Naive thymus-derived CD8-positive, alpha-beta T cell (primary cell): ENCODE data around the gene MTCH2. TPM values are rescaled to one million over a fixed set of nuclear protein-coding genes. Genes with fewer than 3 reads are reported as not detected.

ENCODE experiments used
- ATAC-seq, 2 donors: fragments of 150-1000 bp; cut with Tn5 transposase in 1 of 2; sonication (Bioruptor Pico), chemical (Tn5 transposase) in 1 of 2; 1 replicate in 1 of 2; 2 replicates in 1 of 2; pipeline ENCODE4 v1.10.0; 2021; ENCODE audit warnings: mild to moderate bottlenecking in 2 of 2, moderate library complexity in 2 of 2
- POLR2A ChIA-PET: fragments of 350-600 bp; sonication (Branson Sonifier 250); formaldehyde crosslinking; loops from one replicate; lab custom pipeline; 2021; ENCODE audit warnings: antibody characterized with exemption; lab: Charles Lee
- DNase-seq, 10 donors: peaks; one replicate each; pipeline versions ENCODE4 v3.0.0 to v3.0.0-alpha.2; 2020 to 2022
- H3K27ac Mint-ChIP-seq, 10 donors: one replicate each; pipeline ENCODE4 v1.8.0; 2020 to 2022; ENCODE audit warnings: mild to moderate bottlenecking in 10 of 10, mixed read lengths in 10 of 10, moderate library complexity in 4 of 10, inconsistent platforms in 1 of 10
- H3K27me3 Mint-ChIP-seq, 5 donors: one replicate each; pipeline ENCODE4 v1.8.0; 2021 to 2022; ENCODE audit warnings: mixed read lengths in 5 of 5
- H3K36me3 Mint-ChIP-seq, 3 donors: one replicate each; pipeline ENCODE4 v1.8.0; 2020 to 2022; ENCODE audit warnings: mixed read lengths in 3 of 3, mild to moderate bottlenecking in 2 of 3, inconsistent platforms in 1 of 3
- H3K4me1 Mint-ChIP-seq, 4 donors: one replicate each; pipeline ENCODE4 v1.8.0; 2021 to 2022; ENCODE audit warnings: mixed read lengths in 4 of 4
- H3K4me3 Mint-ChIP-seq, 10 donors: one replicate each; pipeline ENCODE4 v1.8.0; 2020 to 2022; ENCODE audit warnings: mild to moderate bottlenecking in 10 of 10, mixed read lengths in 10 of 10, moderate library complexity in 6 of 10, inconsistent platforms in 1 of 10
- H3K9me3 Mint-ChIP-seq, 9 donors: one replicate each; pipeline ENCODE4 v1.8.0; 2020 to 2022; ENCODE audit warnings: mixed read lengths in 9 of 9, mild to moderate bottlenecking in 3 of 9, inconsistent platforms in 1 of 9, moderate library complexity in 1 of 9
- polyA plus RNA-seq, 3 donors: library from polyadenylated mRNA; unstranded; fragments of 300-500 nt; fragmentation: Illumina TruSeq; gene quantifications; one replicate each; pipeline ENCODE4 v1.2.3, GENCODE V29; 2021
- total RNA-seq, 8 experiments: library from RNA in 2 of 8; stranded (reverse) in 2 of 8; gene quantifications; one replicate each; pipeline ENCODE4 v1.2.3 and lab custom pipeline; 2021 to 2026

MTCH2 gene
- total and polyA plus RNA-seq, 5 experiments from 2014 or later, result 21.7 to 67.0 (median 54.2) TPM

DNA sequence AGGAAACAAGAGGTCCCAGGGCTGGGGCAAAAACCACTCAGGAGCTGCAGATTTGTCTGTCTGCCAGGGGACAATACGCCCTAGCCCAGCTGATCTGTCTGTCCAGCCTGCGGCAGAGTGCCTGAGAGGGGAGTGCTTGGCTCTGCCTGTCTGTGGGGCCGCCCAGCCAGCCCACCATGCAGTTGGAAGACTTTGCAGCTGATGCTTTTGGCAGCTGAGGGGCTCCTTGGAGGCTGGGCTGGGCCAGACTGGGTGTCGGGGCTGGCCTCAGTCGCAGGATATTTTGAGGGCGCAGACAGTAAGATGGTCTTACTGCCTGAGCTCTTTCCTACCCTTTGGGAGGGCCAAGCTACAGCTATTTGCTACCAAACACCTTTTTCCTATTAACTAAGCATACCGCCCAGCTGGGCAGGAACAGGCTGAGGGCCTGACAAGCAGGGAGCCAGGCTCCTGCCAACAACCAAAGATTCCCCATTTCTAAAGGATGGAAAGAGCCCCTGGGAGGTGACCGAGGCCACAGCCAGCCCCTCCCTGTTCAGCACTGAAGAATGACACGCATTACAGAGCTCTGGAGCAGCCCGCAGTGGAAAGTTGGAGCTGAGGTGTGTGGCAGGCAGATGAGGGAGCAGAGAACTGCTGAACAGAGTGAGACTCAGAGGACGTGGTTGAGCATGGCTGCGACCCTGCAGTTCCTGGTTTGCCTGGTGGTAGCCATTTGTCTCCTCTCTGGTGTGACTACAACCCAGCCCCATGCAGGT lies 56.1 kb downstream of the MTCH2 start, which contains the start of gene FAM180B:
Gene FAM180B (plus strand): TSS at position 581 of the 758 bp plus-strand sequence. CDS start 91 bp downstream, at position 672.
- peaks cover 0 to 10% (median 3%) of the 10 kb centered on the region in 4 donors for H3K4me1 Mint-ChIP-seq
- POLR2A ChIA-PET, result no interaction called here
- ATAC-seq (no peak), DNase-seq (no peak)
- peaks cover 0 to 4% (median 0%) of the 10 kb centered on the region in 5 donors for H3K27me3 Mint-ChIP-seq
- peaks cover 12 to 42% (median 18%) of the 10 kb centered on the region in 3 donors for H3K36me3 Mint-ChIP-seq
- no peaks in the 10 kb centered on the region for H3K9me3 Mint-ChIP-seq
- peak within 1 kb of the TSS in 1 of 10 donors; percentile 33 for H3K27ac Mint-ChIP-seq
- H3K4me3 Mint-ChIP-seq, result no peak within 1 kb of the TSS

GRCh38 chr11:47583844-47584243 lies 58.5 kb downstream of the MTCH2 start:
- Mint-ChIP-seq H3K27me3 (peaks cover 0 to under 1% (median 0%) of the 10 kb centered on the region in 5 donors), H3K9me3 (no peaks in the 10 kb centered on the region), H3K36me3 (peaks cover 12 to 49% (median 18%) of the 10 kb centered on the region in 3 donors), H3K4me3 (peak overlapping the region in 1 of 10 donors; percentile 64), H3K4me1 (peaks cover 11 to 28% (median 19%) of the 10 kb centered on the region in 4 donors), H3K27ac (peak overlapping the region in 1 of 10 donors; percentile 66)
- ATAC-seq, result no peak
- no peak for DNase-seq
- POLR2A ChIA-PET, result no interaction called here

DNA sequence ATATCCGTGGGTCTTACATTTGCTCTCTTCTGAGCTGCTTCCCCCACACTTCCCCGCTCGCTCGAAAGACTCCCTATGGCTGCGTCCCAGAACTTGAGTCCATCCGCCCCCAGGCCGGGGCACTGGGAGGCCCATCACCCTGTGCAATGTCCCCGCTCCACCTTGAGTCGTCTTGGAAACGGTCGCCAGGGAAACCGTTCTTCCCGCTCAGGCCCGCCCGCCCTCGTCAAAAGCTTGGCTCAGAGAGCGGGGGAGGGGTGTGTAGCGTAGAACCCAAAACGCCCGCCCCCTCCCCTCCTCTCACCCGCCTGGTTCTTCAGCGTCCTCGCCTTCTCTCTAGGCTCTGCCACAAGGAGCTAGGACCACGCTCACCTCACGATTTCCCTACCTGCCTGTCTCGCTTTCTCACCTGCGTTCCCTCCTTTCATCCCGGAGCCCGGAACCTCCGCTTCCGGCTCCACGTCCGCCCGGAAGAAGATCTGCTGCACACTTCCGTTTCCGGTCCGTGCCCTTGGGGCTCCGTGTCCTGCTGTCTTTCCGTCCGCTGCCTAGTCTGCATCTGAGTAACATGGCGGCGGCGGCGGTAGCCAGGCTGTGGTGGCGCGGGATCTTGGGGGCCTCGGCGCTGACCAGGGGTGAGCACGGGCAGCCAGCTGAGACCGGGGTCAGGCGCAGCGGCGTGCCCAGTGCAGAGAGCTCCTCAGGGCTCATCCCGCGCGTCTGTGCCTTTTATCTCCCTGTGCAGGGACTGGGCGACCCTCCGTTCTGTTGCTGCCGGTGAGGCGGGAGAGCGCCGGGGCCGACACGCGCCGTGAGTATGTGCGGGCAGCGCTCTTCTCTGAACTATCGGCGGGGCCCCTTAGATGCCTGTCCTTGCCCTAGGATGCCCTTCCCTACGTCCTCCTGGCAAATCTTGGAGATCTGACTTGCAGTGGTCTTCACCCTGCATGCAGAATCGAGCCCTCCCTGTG lies 63.5 kb downstream of the MTCH2 start, which contains the start of the genes KBTBD4 and NDUFS3:
Gene KBTBD4 (minus strand): TSS at position 447 of the 971 bp plus-strand sequence. CDS start 19 bp downstream, at position 428.
Gene NDUFS3 (plus strand): TSS at position 551 of the 971 bp plus-strand sequence. CDS start 18 bp downstream, at position 569.
- POLR2A ChIA-PET, result interaction anchor here (0.6 to 3.7 kb wide), 16 partner anchors 8 to 878 kb away, joined by 3 to 38 read pairs (median 4); partner anchors contain the start of genes AGBL2, ARHGAP1, CELF1 and DDB2
- peak within 1 kb of the TSS; percentile 93 to 100 (median 100) for H3K4me3 Mint-ChIP-seq
- peak; percentile 78 to 94 (median 88) for DNase-seq
- ATAC-seq, result peak; percentile 93 to 95
- H3K27me3 Mint-ChIP-seq, result peaks cover 0 to 2% (median 0%) of the 10 kb centered on the region in 5 donors
- peaks cover 4 to 64% (median 11%) of the 10 kb centered on the region in 3 donors for H3K36me3 Mint-ChIP-seq
- no peaks in the 10 kb centered on the region for H3K9me3 Mint-ChIP-seq
- peak within 1 kb of the TSS; percentile 96 to 100 (median 99) for H3K27ac Mint-ChIP-seq
- H3K4me1 Mint-ChIP-seq, result peaks cover 11 to 49% (median 48%) of the 10 kb centered on the region in 4 donors

DNA sequence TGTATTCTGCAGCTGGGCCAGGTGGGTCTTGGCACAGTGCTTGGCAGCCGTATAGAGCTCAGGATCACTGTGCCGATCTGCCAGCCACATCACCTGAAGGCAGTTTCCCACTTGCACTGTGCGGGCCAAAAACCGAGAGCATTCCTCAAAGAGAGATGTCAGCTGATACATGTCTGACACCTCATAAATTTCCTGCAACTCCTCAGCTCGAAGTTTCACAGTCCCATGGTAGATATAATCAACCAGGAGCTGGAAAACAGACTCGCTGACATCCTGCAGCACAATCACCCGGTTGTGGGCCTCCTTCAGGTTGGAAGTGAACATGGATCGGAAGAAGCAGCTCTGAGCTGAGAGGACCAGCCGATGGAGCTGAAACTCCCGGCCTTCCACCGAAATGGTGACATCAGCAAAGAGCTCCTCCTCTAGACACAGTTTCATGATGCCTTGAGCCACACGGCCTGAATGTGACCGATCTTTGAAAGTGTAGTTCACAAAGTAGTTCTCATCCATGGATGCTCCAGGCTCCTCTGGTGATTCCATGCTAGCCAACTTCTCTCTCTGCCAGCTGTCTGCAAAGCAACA lies 64.8 kb downstream of the MTCH2 start:
- Mint-ChIP-seq H3K9me3 (no peaks in the 10 kb centered on the region), H3K27me3 (peaks cover 0 to 2% (median 0%) of the 10 kb centered on the region in 5 donors), H3K36me3 (peaks cover 0 to 63% (median 10%) of the 10 kb centered on the region in 3 donors), H3K27ac (peak overlapping the region in 9 of 10 donors; percentile 63 to 100 (median 97)), H3K4me1 (peaks cover 13 to 53% (median 48%) of the 10 kb centered on the region in 4 donors), H3K4me3 (peak overlapping the region; percentile 93 to 100 (median 100))
- ATAC-seq, result no peak
- POLR2A ChIA-PET, result interaction anchor here (0.7 to 3.7 kb wide), 6 partner anchors 11 to 151 kb away, joined by 3 to 38 read pairs (median 12); partner anchors contain the start of genes AGBL2, CELF1, PSMC3 and PTPMT1
- peak in 1 of 10 donors; percentile 6 for DNase-seq

DNA sequence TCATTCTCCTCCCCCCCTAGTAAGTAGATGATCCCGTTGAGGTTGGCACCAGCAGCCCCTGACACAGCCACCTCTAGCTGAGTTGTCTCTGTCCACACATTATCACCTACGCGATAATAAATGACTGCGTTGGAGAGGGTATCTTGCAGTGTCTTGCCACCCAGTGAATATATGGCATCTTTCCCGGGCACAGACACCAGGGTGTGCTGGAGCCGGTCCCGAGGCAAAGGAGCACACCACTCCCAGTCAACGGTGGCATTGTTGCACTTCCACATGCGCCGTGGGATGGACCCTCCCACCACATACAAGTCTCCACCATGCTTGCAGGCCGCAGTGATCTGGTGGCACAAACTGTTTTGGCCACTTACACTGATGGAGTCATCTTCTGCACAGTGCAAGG lies 69.0 kb downstream of the MTCH2 start:
- Mint-ChIP-seq H3K9me3 (no peaks in the 10 kb centered on the region), H3K27ac (no peak overlapping the region), H3K4me1 (peaks cover 4 to 49% (median 28%) of the 10 kb centered on the region in 4 donors), H3K27me3 (no peaks in the 10 kb centered on the region), H3K36me3 (peaks cover 0 to 73% (median 5%) of the 10 kb centered on the region in 3 donors), H3K4me3 (no peak overlapping the region)
- POLR2A ChIA-PET, result interaction anchor here (1.1 to 1.6 kb wide), 2 partner anchors 8 to 14 kb away, joined by 4 to 6 read pairs; partner anchors contain the start of gene PTPMT1
- DNase-seq (no peak), ATAC-seq (no peak)

DNA sequence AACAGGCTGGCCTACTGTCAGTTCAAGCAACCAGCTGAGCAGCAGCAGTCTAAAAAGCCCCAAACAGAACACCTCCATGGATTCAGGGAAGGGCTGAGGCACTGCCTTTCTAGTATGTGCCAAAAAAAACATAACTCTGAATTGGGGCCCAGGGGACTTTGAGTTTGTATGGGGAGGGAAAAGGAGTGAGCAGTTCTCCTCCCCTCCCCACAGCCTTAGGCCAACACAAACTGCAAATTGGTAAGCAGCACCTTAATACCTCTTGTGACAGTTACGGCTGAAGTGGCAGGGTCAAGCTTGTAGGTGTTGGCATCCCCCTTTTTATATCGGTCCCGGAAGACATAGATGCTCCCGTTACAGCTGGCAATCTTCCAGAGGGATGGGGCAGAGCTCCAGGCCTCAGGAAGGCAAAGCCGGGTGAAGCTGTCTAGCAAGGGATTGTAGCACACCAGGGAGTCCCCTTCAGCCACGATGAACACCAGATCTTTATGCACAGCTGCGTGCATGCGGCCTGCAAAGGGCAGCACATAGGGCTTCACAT lies 69.6 kb downstream of the MTCH2 start:
- Mint-ChIP-seq H3K27ac (peak overlapping the region in 4 of 10 donors; percentile 5 to 58 (median 18)), H3K4me1 (peaks cover 4 to 46% (median 23%) of the 10 kb centered on the region in 4 donors), H3K9me3 (no peaks in the 10 kb centered on the region), H3K4me3 (no peak overlapping the region), H3K36me3 (peaks cover 0 to 73% (median 5%) of the 10 kb centered on the region in 3 donors), H3K27me3 (no peaks in the 10 kb centered on the region)
- DNase-seq (no peak), ATAC-seq (no peak)
- POLR2A ChIA-PET, result interaction anchor here (0.6 to 1.6 kb wide), 2 partner anchors 7 to 91 kb away, joined by 3 to 6 read pairs; partner anchors contain the start of gene PTPMT1

DNA sequence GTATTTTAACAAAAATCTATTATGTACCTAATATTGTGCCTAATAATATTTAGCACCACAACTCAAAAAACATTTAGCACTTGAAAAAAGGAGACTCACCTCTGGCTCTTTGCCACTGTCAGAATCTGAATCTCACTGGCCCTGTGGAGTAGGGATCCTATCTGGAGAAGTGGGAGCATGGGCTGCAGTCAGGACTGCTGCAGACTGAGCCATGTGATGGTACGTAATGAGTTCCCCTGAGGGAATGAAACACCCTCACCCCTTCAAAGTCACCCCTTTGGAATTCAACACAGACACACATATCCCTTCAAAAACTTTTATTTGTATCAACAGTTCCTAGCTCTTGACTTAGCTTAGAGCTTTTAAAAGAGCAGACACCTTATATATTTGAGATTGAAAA lies 70.5 kb downstream of the MTCH2 start:
- peaks cover 0 to 70% (median 5%) of the 10 kb centered on the region in 3 donors for H3K36me3 Mint-ChIP-seq
- no peak for DNase-seq
- H3K4me3 Mint-ChIP-seq, result no peak overlapping the region
- no peak for ATAC-seq
- peaks cover 4 to 39% (median 15%) of the 10 kb centered on the region in 4 donors for H3K4me1 Mint-ChIP-seq
- H3K9me3 Mint-ChIP-seq, result no peaks in the 10 kb centered on the region
- no peaks in the 10 kb centered on the region for H3K27me3 Mint-ChIP-seq
- POLR2A ChIA-PET, result no interaction called here
- H3K27ac Mint-ChIP-seq, result no peak overlapping the region

DNA sequence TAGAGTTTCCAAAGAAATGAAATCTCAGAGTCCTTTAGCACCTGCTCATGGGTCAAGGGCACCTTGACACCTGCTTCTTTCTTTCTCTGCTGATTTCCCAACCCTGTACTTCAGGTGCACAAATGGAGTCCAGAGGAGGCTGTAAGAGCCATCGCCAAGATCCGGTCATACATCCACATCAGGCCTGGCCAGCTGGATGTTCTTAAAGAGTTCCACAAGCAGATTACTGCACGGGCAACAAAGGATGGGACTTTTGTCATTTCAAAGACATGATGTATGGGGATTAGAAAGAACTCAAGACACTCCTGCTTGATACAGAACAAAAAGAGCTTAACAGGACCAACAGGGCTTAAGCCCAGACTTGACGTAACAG lies 71.0 kb downstream of the MTCH2 start:
- Mint-ChIP-seq H3K36me3 (peaks cover 0 to 65% (median 5%) of the 10 kb centered on the region in 3 donors), H3K27ac (peak overlapping the region in 4 of 10 donors; percentile 1 to 72 (median 46)), H3K4me1 (peaks cover 7 to 41% (median 19%) of the 10 kb centered on the region in 4 donors), H3K9me3 (no peaks in the 10 kb centered on the region), H3K27me3 (no peaks in the 10 kb centered on the region), H3K4me3 (no peak overlapping the region)
- ATAC-seq (no peak), DNase-seq (no peak)
- POLR2A ChIA-PET, result no interaction called here

- Mint-ChIP-seq H3K4me3 (no peak overlapping the region), H3K9me3 (no peaks in the 10 kb centered on the region), H3K36me3 (peaks cover 0 to 62% (median 5%) of the 10 kb centered on the region in 3 donors), H3K27ac (peak overlapping the region in 3 of 10 donors; percentile 1 to 46 (median 46)), H3K4me1 (peaks cover 7 to 43% (median 23%) of the 10 kb centered on the region in 4 donors), H3K27me3 (no peaks in the 10 kb centered on the region)
- ATAC-seq (no peak), DNase-seq (no peak)
- POLR2A ChIA-PET, result interaction anchor here (0.6 to 1.2 kb wide), 2 partner anchors 8 to 10 kb away, joined by 3 to 5 read pairs; partner anchors contain the start of genes KBTBD4 and NDUFS3
Measured at GRCh38 chr11:47570651-47571356, 71.6 kb downstream of the MTCH2 start.

DNA sequence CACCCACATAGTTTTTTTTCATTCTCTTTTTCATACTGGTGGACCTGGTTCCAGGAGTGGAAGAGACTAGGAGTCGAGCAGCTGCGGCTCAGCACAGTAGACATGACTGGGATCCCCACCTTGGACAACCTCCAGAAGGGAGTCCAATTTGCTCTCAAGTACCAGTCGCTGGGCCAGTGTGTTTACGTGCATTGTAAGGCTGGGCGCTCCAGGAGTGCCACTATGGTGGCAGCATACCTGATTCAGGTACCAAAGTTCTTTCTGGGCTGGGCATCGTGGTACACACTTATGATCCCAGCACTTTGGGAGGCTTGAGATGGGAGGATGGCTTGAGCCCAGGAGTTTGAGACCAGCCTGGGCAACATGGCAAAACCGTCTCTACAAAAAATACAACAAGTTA lies 72.7 kb downstream of the MTCH2 start:
- peaks cover 11 to 41% (median 27%) of the 10 kb centered on the region in 4 donors for H3K4me1 Mint-ChIP-seq
- H3K27ac Mint-ChIP-seq, result peak overlapping the region in 7 of 10 donors; percentile 20 to 83 (median 44)
- H3K4me3 Mint-ChIP-seq, result no peak overlapping the region
- POLR2A ChIA-PET, result interaction anchor here (0.7 kb wide), 1 partner anchor 61 kb away, joined by 4 read pairs; no protein-coding TSS in a partner anchor
- no peak for ATAC-seq
- H3K27me3 Mint-ChIP-seq, result no peaks in the 10 kb centered on the region
- no peaks in the 10 kb centered on the region for H3K9me3 Mint-ChIP-seq
- no peak for DNase-seq
- peaks cover 0 to 52% (median 5%) of the 10 kb centered on the region in 3 donors for H3K36me3 Mint-ChIP-seq
